22Rv1 (cell line): ENCODE results near the gene CCL23.

Source experiments
- H3K27ac ChIP-seq: fragments of 450-650 bp; 2 replicates; pipeline ENCODE4 v1.5.1; 2017
- ZFX ChIP-seq: fragments of 450-650 bp; IDR thresholded peaks from 2 replicates; pipeline ENCODE4 v1.6.1; 2017; ENCODE audit warnings: antibody characterized with exemption, borderline replicate concordance
- TF ChIP-seq, protein P1 (sequence below): fragments of 450-650 bp; IDR thresholded peaks from 2 replicates; pipeline ENCODE4 v1.5.1; 2017; ENCODE audit warnings: mild to moderate bottlenecking

The CCL23 gene

GRCh38 chr17:36017799-36018198, at the start of gene CCL23:
TSS of gene CCL23 (minus strand) at chr17:36017972. CDS start at chr17:36017897, 75 bp downstream.
- H3K27ac ChIP-seq: no peak within 1 kb of the TSS
- no peak for TF ChIP-seq ZFX
- TF ChIP-seq, protein P1, sequence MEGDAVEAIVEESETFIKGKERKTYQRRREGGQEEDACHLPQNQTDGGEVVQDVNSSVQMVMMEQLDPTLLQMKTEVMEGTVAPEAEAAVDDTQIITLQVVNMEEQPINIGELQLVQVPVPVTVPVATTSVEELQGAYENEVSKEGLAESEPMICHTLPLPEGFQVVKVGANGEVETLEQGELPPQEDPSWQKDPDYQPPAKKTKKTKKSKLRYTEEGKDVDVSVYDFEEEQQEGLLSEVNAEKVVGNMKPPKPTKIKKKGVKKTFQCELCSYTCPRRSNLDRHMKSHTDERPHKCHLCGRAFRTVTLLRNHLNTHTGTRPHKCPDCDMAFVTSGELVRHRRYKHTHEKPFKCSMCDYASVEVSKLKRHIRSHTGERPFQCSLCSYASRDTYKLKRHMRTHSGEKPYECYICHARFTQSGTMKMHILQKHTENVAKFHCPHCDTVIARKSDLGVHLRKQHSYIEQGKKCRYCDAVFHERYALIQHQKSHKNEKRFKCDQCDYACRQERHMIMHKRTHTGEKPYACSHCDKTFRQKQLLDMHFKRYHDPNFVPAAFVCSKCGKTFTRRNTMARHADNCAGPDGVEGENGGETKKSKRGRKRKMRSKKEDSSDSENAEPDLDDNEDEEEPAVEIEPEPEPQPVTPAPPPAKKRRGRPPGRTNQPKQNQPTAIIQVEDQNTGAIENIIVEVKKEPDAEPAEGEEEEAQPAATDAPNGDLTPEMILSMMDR: no peak

GRCh38 chr17:36066365-36066985, 48.7 kb upstream of the CCL23 start:
- no peak overlapping the region for H3K27ac ChIP-seq
- TF ChIP-seq, protein P1: no peak
- TF ChIP-seq ZFX: no peak

GRCh38 chr17:36063786-36064541, 46.2 kb upstream of the CCL23 start, which contains the start of gene CCL18:
TSS of gene CCL18 (plus strand) at chr17:36064272. CDS start at chr17:36064343, 71 bp downstream.
- TF ChIP-seq, protein P1: no peak
- TF ChIP-seq ZFX: no peak
- no peak within 1 kb of the TSS for H3K27ac ChIP-seq

GRCh38 chr17:36060816-36061215, 43.0 kb upstream of the CCL23 start:
- TF ChIP-seq, protein P1: no peak
- TF ChIP-seq ZFX: no peak
- H3K27ac ChIP-seq: no peak overlapping the region

- no peak for TF ChIP-seq ZFX
- TF ChIP-seq, protein P1: no peak
- no peak overlapping the region for H3K27ac ChIP-seq
Measured at GRCh38 chr17:36059406-36059805, 41.6 kb upstream of the CCL23 start.

GRCh38 chr17:36057911-36058310, 40.1 kb upstream of the CCL23 start:
- TF ChIP-seq ZFX: no peak
- TF ChIP-seq, protein P1: no peak
- H3K27ac ChIP-seq: no peak overlapping the region

DNA sequence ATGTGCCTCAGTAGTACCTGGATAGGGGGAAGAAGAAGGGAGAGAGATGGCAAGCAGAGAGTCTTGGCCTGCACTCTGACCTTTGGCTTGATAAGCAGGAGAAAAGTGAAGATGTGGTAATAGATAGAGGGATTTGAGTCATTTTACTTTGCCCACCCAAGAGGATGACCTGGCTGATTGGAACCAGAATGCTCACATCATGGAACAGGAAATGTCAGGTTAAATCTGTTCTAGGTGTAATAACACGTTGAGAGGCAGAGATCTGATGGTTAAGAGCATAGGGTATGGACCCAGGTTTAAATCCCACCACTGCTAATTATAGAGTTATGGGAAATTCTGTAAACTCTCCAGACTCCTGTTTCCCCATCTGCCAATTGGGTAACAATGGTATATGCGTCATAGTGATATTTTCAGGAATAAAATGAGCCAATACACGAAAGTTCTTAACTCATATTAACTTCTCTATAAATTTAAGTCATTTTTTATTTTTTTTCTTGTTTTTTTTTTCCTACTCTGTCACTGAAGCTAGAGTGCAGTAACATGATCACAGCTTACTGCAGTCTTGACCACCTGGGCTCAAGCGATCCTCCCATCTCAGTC, 38.2 kb upstream of the CCL23 start:
- no peak overlapping the region for H3K27ac ChIP-seq

More for the DNA sequence above, 38.2 kb upstream of the CCL23 start:
- TF ChIP-seq ZFX: no peak
- TF ChIP-seq, protein P1: no peak
